Measurements from ENCODE around the gene FREM1. TPM values are rescaled to one million over a fixed set of nuclear protein-coding genes. Genes with fewer than 3 reads are reported as not detected.
A peak's percentile ranks its signal among the peaks of the same experiment; 100 is the strongest.

Gene FREM1
- total and polyA plus RNA-seq, 2 experiments from 2014 or later = 9.2 to 54.4 TPM

DNA sequence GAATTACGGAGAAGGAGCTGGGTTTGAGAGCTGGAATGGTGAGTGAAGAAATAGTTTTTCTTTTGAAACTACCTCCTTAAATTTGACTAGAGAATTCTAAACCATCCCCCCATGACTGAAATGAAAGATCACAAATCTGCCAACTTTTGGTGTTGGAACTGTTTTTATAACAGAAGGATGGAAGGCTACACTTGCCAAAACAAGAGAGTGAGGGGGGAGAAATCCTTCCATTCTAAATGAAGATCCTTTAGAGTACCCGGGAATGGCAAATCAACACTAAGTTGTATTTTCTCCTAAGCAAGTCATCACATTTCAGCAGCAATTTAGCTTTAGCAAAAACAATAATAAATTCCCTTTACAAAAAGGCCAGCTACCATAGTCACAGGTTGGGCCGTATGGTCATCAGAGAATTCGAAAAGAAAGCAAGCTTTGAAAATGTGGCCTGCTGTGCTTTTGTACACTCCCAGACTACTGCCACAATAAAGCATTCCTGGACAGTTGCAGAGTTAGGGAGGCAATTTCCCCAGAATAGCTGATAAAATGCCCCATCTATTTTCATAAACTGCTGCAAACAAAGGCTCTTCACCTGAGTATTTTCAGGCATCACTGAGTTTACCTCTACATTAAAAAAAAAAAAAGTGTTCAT, 25.0 kb upstream of the FREM1 start:
- Histone ChIP-seq H3K27ac (no peak overlapping the region), H3K27me3 (no peaks in the 10 kb centered on the region), H3K4me1 (ENCODE audit: low read depth) (peaks cover 24% of the 10 kb centered on the region), H3K9me3 (ENCODE audit: low read depth) (no peaks in the 10 kb centered on the region), H3K36me3 (no peaks in the 10 kb centered on the region), H3K4me3 (no peak overlapping the region)
- no peak for DNase-seq (ENCODE audit: low read depth in 1 of 2, low spot score in 1 of 2)
- TF ChIP-seq, protein P1, sequence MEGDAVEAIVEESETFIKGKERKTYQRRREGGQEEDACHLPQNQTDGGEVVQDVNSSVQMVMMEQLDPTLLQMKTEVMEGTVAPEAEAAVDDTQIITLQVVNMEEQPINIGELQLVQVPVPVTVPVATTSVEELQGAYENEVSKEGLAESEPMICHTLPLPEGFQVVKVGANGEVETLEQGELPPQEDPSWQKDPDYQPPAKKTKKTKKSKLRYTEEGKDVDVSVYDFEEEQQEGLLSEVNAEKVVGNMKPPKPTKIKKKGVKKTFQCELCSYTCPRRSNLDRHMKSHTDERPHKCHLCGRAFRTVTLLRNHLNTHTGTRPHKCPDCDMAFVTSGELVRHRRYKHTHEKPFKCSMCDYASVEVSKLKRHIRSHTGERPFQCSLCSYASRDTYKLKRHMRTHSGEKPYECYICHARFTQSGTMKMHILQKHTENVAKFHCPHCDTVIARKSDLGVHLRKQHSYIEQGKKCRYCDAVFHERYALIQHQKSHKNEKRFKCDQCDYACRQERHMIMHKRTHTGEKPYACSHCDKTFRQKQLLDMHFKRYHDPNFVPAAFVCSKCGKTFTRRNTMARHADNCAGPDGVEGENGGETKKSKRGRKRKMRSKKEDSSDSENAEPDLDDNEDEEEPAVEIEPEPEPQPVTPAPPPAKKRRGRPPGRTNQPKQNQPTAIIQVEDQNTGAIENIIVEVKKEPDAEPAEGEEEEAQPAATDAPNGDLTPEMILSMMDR (IDR thresholded peaks at IDR 0.05; ENCODE audit: low read depth, low read length) = no peak

DNA sequence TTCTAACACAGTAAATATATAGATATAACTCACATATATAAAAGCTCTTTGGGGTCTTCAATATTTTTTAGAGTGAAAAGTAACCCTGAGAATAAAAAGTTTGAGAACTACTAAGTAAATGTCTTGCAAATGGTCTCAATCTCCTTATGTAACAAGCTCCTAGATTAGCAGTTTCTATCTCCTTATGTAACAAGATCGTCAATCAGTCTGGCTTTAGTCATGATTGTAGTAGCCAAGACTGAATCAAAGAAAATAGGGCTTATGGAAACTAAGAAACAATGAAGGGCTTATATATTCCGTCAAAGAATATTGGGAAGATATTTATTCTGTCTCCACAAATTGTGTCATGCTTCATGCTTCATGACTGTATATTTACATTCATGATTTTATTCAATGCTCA, 22.4 kb upstream of the FREM1 start:
- H3K9me3 ChIP-seq (ENCODE audit: low read depth) = no peaks in the 10 kb centered on the region
- no peaks in the 10 kb centered on the region for H3K27me3 ChIP-seq
- H3K4me3 ChIP-seq = no peak overlapping the region
- DNase-seq (ENCODE audit: low read depth in 1 of 2, low spot score in 1 of 2) = no peak
- TF ChIP-seq, protein P1 (IDR thresholded peaks at IDR 0.05; ENCODE audit: low read depth, low read length) = no peak
- H3K27ac ChIP-seq = no peak overlapping the region
- H3K4me1 ChIP-seq (ENCODE audit: low read depth) = peaks cover 25% of the 10 kb centered on the region
- H3K36me3 ChIP-seq = no peaks in the 10 kb centered on the region

DNA sequence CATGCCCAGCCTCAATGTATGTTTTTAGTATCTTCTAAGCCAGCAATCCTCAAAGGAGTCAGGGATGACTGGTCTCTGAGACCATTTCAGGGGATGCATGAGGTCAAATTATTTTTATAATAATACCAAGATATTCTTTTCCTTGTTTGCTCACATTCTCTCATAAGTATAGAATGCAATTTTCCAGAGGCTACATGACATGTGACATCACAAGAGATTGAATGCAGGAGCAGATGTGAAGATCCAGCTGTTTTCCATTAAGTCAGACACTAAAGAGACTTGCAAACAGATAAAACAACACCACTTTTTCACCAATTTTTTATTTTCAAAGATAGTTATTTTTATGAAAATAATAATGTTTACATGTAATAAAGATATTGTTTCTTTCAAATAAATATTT, 22.0 kb upstream of the FREM1 start:
- no peaks in the 10 kb centered on the region for H3K27me3 ChIP-seq
- DNase-seq (ENCODE audit: low read depth in 1 of 2, low spot score in 1 of 2) = no peak
- no peaks in the 10 kb centered on the region for H3K36me3 ChIP-seq
- no peaks in the 10 kb centered on the region for H3K9me3 ChIP-seq (ENCODE audit: low read depth)
- peaks cover 26% of the 10 kb centered on the region for H3K4me1 ChIP-seq (ENCODE audit: low read depth)
- no peak overlapping the region for H3K27ac ChIP-seq
- TF ChIP-seq, protein P1 (IDR thresholded peaks at IDR 0.05; ENCODE audit: low read depth, low read length) = no peak
- no peak overlapping the region for H3K4me3 ChIP-seq

DNA sequence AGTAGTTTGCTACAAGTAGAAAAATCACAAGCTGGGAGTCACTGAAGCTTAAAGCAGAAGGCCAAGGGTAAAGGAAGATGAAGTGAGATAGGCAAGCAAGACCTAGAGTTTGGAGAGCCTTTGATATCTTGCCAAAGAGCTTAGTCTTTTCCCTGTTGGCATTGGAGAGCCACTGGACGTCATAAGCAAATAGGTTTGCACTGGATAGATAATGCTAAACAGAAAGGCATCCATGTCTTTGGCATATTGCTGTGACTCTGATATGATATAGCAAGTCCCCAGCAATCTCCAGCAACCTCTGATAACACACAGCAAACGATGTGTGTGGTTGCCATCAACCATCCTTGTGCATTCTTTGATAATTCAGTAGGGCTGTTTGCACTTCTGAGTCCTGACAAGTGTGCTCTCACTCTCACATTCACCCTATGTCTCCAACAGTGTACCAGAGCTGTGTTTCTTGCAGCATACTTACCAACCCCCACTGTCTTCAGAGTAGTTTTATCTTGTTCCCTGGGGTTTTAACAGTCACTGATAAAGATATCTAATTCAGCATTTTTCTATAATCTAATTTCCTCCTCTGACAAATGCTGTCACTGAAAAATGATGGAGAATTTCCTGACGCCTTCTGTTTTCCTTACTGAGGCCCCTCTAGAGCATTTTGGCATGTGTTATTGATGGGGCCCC, 16.9 kb upstream of the FREM1 start:
- peak; percentile 25 to 63 for DNase-seq (ENCODE audit: low read depth in 1 of 2, low spot score in 1 of 2)
- no peak overlapping the region for H3K4me3 ChIP-seq
- H3K9me3 ChIP-seq (ENCODE audit: low read depth) = no peaks in the 10 kb centered on the region
- H3K36me3 ChIP-seq = no peaks in the 10 kb centered on the region
- peak overlapping the region; percentile 32 for H3K27ac ChIP-seq
- no peaks in the 10 kb centered on the region for H3K27me3 ChIP-seq
- TF ChIP-seq, protein P1 (IDR thresholded peaks at IDR 0.05; ENCODE audit: low read depth, low read length) = no peak
- H3K4me1 ChIP-seq (ENCODE audit: low read depth) = peaks cover 15% of the 10 kb centered on the region

DNA sequence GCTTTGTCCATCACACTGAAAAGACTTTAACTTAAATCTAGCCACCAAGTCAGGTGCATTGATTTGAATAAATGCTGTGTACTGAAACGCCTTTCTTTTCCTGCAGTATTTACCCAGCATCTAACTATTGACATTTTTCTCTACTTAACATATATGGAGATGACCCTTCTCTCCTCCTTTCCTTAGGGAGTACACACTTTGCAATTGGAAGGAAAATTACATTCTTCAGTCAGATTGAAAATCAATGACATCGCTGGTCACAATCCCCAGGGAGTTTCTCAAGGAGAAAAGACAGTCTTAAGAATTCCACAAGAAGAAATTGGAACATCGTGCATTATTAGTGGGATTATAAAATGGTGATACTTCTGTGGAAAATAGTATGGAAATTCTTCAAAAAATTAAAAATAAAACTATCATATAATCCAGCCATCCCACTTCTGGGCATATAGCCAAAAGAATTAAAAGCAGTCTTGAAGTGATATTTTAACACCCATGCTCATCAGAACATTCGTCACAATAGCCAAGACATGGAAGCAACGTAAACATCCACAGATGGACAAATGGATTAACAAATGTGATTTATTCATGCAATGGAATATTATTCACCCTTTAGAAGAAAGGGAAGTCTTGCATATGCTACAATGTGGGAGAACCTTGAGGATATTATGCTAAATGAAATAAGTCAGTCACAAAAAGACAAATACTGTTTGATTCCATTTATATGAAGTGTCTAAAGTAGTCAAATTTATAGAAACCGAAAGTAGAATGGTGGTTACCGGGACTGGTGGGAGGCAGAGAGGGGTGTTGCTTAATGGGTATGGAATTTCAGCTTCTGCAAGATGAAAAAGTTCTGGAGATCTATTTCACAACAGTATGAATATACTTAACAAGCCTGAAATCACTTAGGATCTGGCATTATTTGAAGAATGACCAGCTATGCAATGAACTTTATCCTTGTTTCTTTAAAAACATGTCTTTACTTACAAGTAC, 14.3 kb upstream of the FREM1 start:
- H3K27me3 ChIP-seq = no peaks in the 10 kb centered on the region
- TF ChIP-seq, protein P1 (IDR thresholded peaks at IDR 0.05; ENCODE audit: low read depth, low read length) = no peak
- peak in 1 of 2 donors; percentile 93 for DNase-seq (ENCODE audit: low read depth in 1 of 2, low spot score in 1 of 2)
- H3K36me3 ChIP-seq = no peaks in the 10 kb centered on the region
- H3K4me1 ChIP-seq (ENCODE audit: low read depth) = peaks cover 15% of the 10 kb centered on the region
- H3K27ac ChIP-seq = no peak overlapping the region
- H3K9me3 ChIP-seq (ENCODE audit: low read depth) = no peaks in the 10 kb centered on the region
- H3K4me3 ChIP-seq = no peak overlapping the region

Measured in cardiac muscle cell (in vitro differentiated cells and primary cell).